RWPE1 (cell line): ENCODE data around the gene NDRG3.
A peak's percentile ranks its signal among the peaks of the same experiment; 100 is the strongest.

Experiments used
- CTCF ChIA-PET: fragments of 350-600 bp; sonication (Branson Sonifier 250); formaldehyde crosslinking; extraction: SDS; loops from one replicate; lab custom pipeline; 2021; lab: Yijun Ruan, JAX
- POLR2A ChIA-PET: fragments of 400-600 bp; formaldehyde crosslinking; extraction: SDS; loops from one replicate; lab custom pipeline; 2020; ENCODE audit warnings: antibody characterized with exemption; ENCODE audit not compliant: low non-redundant PET; lab: Yijun Ruan, JAX
- DNase-seq: peaks from one replicate; pipeline ENCODE4 v3.0.0; 2012; ENCODE audit warnings: low spot score
- H3K27ac ChIP-seq: fragments of 450-650 bp; 2 replicates; pipeline ENCODE4 v1.5.1; 2017
- TF ChIP-seq, protein P1 (sequence below): fragments of 450-650 bp; conservative IDR thresholded peaks from 2 replicates; pipeline ENCODE4 v1.5.1; 2017; ENCODE audit warnings: low read depth, mild to moderate bottlenecking

Gene NDRG3

GRCh38 chr20:36666181-36666740 lies 79.6 kb downstream of the NDRG3 start:
- POLR2A ChIA-PET: no interaction called here
- no peak overlapping the region for H3K27ac ChIP-seq
- TF ChIP-seq, protein P1, sequence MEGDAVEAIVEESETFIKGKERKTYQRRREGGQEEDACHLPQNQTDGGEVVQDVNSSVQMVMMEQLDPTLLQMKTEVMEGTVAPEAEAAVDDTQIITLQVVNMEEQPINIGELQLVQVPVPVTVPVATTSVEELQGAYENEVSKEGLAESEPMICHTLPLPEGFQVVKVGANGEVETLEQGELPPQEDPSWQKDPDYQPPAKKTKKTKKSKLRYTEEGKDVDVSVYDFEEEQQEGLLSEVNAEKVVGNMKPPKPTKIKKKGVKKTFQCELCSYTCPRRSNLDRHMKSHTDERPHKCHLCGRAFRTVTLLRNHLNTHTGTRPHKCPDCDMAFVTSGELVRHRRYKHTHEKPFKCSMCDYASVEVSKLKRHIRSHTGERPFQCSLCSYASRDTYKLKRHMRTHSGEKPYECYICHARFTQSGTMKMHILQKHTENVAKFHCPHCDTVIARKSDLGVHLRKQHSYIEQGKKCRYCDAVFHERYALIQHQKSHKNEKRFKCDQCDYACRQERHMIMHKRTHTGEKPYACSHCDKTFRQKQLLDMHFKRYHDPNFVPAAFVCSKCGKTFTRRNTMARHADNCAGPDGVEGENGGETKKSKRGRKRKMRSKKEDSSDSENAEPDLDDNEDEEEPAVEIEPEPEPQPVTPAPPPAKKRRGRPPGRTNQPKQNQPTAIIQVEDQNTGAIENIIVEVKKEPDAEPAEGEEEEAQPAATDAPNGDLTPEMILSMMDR: peak; percentile 22; the same call in 1 of the 2 replicates
- DNase-seq: no peak
- CTCF ChIA-PET: interaction anchor here (0.5 to 2.2 kb wide), 15 partner anchors 8 to 774 kb away, joined by 3 to 8 read pairs (median 4); no protein-coding TSS in a partner anchor

- ChIA-PET CTCF (no interaction called here), POLR2A (no interaction called here)
- no peak overlapping the region for H3K27ac ChIP-seq
- TF ChIP-seq, protein P1: no peak
- DNase-seq: no peak
Observed at GRCh38 chr20:36663031-36663430, 82.9 kb downstream of the NDRG3 start.

- DNase-seq: no peak
- ChIA-PET CTCF (interaction anchor here (0.6 to 1.4 kb wide), 3 partner anchors 8 to 388 kb away, joined by 3 to 4 read pairs (median 3); no protein-coding TSS in a partner anchor), POLR2A (no interaction called here)
- no peak overlapping the region for H3K27ac ChIP-seq
- TF ChIP-seq, protein P1: no peak
Observed at GRCh38 chr20:36658300-36658699, 87.6 kb downstream of the NDRG3 start.

GRCh38 chr20:36656733-36657132 lies 89.2 kb downstream of the NDRG3 start:
- no peak overlapping the region for H3K27ac ChIP-seq

GRCh38 chr20:36655004-36655403 lies 90.9 kb downstream of the NDRG3 start:
- no peak overlapping the region for H3K27ac ChIP-seq
- CTCF ChIA-PET: interaction anchor here (0.5 to 0.6 kb wide), 5 partner anchors 10 to 505 kb away, joined by 3 to 5 read pairs (median 4); no protein-coding TSS in a partner anchor
- POLR2A ChIA-PET: interaction anchor here (0.7 kb wide), 1 partner anchor 419 kb away, joined by 3 read pairs; the partner anchor contains the start of gene AAR2
- TF ChIP-seq, protein P1: no peak
- no peak for DNase-seq

More at GRCh38 chr20:36656733-36657132, 89.2 kb downstream of the NDRG3 start:
- TF ChIP-seq, protein P1: no peak
- ChIA-PET CTCF (interaction anchor here (0.6 to 1.4 kb wide), 3 partner anchors 9 to 1209 kb away, joined by 3 to 4 read pairs (median 3); no protein-coding TSS in a partner anchor), POLR2A (no interaction called here)
- DNase-seq: no peak

DNA sequence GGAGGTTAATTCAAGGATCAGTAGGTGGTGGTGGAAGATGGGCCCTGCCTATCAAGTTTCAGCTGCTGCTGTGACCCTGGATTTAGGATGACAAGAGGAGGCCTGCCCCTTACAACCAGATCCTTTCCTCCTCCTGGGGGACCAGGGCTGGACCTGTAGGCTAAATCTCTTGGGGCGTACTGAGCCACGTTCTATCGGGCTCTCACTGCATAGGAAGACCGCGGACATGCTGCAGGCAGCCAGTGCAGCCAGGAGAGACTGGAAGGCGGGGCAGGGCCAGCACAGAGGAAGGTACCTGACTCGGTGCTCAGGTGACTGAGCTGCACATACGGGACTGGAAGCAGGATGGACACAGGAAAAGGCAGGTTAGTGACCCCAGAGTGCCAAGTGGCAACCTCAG lies 91.4 kb downstream of the NDRG3 start:
- TF ChIP-seq, protein P1: no peak
- no peak for DNase-seq
- ChIA-PET POLR2A (interaction anchor here (0.7 kb wide), 1 partner anchor 418 kb away, joined by 3 read pairs; the partner anchor contains the start of gene AAR2), CTCF (interaction anchor here (0.5 to 0.6 kb wide), 2 partner anchors 23 to 96 kb away, joined by 3 read pairs; no protein-coding TSS in a partner anchor)
- H3K27ac ChIP-seq: no peak overlapping the region
